Measurements from ENCODE around the gene CBARP. TPM values are rescaled to one million over a fixed set of nuclear protein-coding genes. Genes with fewer than 3 reads are reported as not detected.

CBARP gene
- total and polyA plus RNA-seq, 2 of the 13 experiments (the other 11 are each of a cell fraction or from before 2014, with no cell fraction given): 1.2 to 1.4 TPM

GRCh38 chr19:1269478-1270212, 31.8 kb upstream of the CBARP start (continued):
- TF ChIP-seq ZNF503 (CRISPR knock-in tag; IDR thresholded peaks at IDR 0.05) (no peak), MLX (CRISPR knock-in tag; IDR thresholded peaks at IDR 0.05) (no peak), ZNF33B (CRISPR knock-in tag; IDR thresholded peaks at IDR 0.05) (no peak), MLXIP (CRISPR knock-in tag; IDR thresholded peaks at IDR 0.05; ENCODE audit: borderline replicate concordance) (no peak), NFE2L1 (CRISPR knock-in tag; IDR thresholded peaks at IDR 0.05; ENCODE audit: borderline replicate concordance) (no peak), ZNF10 (CRISPR knock-in tag; IDR thresholded peaks at IDR 0.05; ENCODE audit: borderline replicate concordance, low read depth) (no peak), ZFY (CRISPR knock-in tag; IDR thresholded peaks at IDR 0.05) (peak; percentile 60; the same call in 1 of the 2 replicates), ZBTB33 (CRISPR knock-in tag; IDR thresholded peaks at IDR 0.05) (no peak), POLR2AphosphoS2 (IDR thresholded peaks at IDR 0.05; ENCODE audit: low read depth, low read length) (peak; percentile 68)
- TF ChIP-seq, protein P1, sequence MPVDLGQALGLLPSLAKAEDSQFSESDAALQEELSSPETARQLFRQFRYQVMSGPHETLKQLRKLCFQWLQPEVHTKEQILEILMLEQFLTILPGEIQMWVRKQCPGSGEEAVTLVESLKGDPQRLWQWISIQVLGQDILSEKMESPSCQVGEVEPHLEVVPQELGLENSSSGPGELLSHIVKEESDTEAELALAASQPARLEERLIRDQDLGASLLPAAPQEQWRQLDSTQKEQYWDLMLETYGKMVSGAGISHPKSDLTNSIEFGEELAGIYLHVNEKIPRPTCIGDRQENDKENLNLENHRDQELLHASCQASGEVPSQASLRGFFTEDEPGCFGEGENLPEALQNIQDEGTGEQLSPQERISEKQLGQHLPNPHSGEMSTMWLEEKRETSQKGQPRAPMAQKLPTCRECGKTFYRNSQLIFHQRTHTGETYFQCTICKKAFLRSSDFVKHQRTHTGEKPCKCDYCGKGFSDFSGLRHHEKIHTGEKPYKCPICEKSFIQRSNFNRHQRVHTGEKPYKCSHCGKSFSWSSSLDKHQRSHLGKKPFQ (CRISPR knock-in tag; IDR thresholded peaks at IDR 0.05; ENCODE audit: insufficient replicate concordance): no peak
- TF ChIP-seq, protein P2, sequence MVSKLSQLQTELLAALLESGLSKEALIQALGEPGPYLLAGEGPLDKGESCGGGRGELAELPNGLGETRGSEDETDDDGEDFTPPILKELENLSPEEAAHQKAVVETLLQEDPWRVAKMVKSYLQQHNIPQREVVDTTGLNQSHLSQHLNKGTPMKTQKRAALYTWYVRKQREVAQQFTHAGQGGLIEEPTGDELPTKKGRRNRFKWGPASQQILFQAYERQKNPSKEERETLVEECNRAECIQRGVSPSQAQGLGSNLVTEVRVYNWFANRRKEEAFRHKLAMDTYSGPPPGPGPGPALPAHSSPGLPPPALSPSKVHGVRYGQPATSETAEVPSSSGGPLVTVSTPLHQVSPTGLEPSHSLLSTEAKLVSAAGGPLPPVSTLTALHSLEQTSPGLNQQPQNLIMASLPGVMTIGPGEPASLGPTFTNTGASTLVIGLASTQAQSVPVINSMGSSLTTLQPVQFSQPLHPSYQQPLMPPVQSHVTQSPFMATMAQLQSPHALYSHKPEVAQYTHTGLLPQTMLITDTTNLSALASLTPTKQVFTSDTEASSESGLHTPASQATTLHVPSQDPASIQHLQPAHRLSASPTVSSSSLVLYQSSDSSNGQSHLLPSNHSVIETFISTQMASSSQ (IDR thresholded peaks at IDR 0.05; ENCODE audit: low read depth): no peak
- TF ChIP-seq, protein P2 (CRISPR knock-in tag; IDR thresholded peaks at IDR 0.05; ENCODE audit: borderline replicate concordance): 0 out of 2 replicates have a peak, but pooled peaks have one; percentile 61
